GM12878 (cell line): Measurements from ENCODE around the gene CDK16. TPM values are rescaled to one million over a fixed set of nuclear protein-coding genes. Genes with fewer than 3 reads are reported as not detected.

Experiments
- ATAC-seq: fragments of 200-7000 bp; cut with Tn5 transposase; 3 replicates; pipeline ENCODE4 v1.9.1; 2020; ENCODE audit warnings: mild to moderate bottlenecking, moderate library complexity
- BruUV-seq: library from RNA; stranded (reverse); fragments of 400-500 nt; replicated peaks from 2 replicates; lab custom pipeline; 2021; lab: Mats Ljungman, UMichigan
- CTCF ChIA-PET: fragments of 300-600 bp; sonication (Branson Sonifier 250); formaldehyde crosslinking; extraction: SDS; loops from one replicate; lab custom pipeline; 2021; ENCODE audit warnings: inconsistent platforms; lab: Yijun Ruan, JAX
- POLR2A ChIA-PET: fragments of 350-600 bp; formaldehyde crosslinking; extraction: SDS; loops from one replicate; lab custom pipeline; 2021; ENCODE audit warnings: inconsistent platforms; lab: Charles Lee
- RAD21 ChIA-PET: fragments of 300-600 bp; sonication (Branson Sonifier 250); formaldehyde crosslinking; loops from one replicate; lab custom pipeline; 2023; ENCODE audit warnings: antibody characterized with exemption; ENCODE audit not compliant: unreplicated experiment; lab: Charles Lee
- SMC1A ChIA-PET: fragments of 300-600 bp; sonication (Branson Sonifier 250); formaldehyde crosslinking; loops from one replicate; lab custom pipeline; 2023; ENCODE audit not compliant: unreplicated experiment, uncharacterized antibody; lab: Charles Lee
- DNase-seq: peaks from one replicate; pipeline ENCODE4 v3.0.0-alpha.2; 2011; ENCODE audit warnings: low read depth, low spot score
- FAIRE-seq: peaks from 3 replicates; lab custom pipeline; 2011; peaks lifted over from hg19 to GRCh38; lab: Jason Lieb, UNC
- H2AFZ ChIP-seq: 2 replicates; pipeline ENCODE4 v1.6.0; 2011; ENCODE audit warnings: low read depth, low read length, control low read depth; ENCODE audit not compliant: control insufficient read depth
- H3K27ac ChIP-seq: 2 replicates; pipeline ENCODE4 v1.5.1; 2011; ENCODE audit warnings: control low read depth; ENCODE audit not compliant: control insufficient read depth, insufficient read depth
- H3K27me3 ChIP-seq, 2 experiments: replicated peaks in 1 of 2; 2 replicates each; pipeline versions ENCODE4 v1.6.0 to v1.6.1; 2011; ENCODE audit warnings: low read length in 1 of 2; ENCODE audit not compliant: control insufficient read depth in 2 of 2, insufficient read depth in 2 of 2
- H3K36me3 ChIP-seq, 2 experiments: 2 replicates each; pipeline ENCODE4 v1.5.1; 2011; ENCODE audit warnings: low read length in 1 of 2; ENCODE audit not compliant: control insufficient read depth in 2 of 2, insufficient read depth in 2 of 2
- H3K4me1 ChIP-seq: 2 replicates; pipeline ENCODE4 v1.6.1; 2011; ENCODE audit warnings: mild to moderate bottlenecking, low read length, moderate library complexity, mixed read lengths; ENCODE audit not compliant: control insufficient read depth, insufficient read depth
- H3K4me2 ChIP-seq: 2 replicates; pipeline ENCODE4 v1.6.0; 2011; ENCODE audit warnings: control low read depth; ENCODE audit not compliant: control insufficient read depth, insufficient read depth
- H3K4me3 ChIP-seq: fragments of 200-600 bp; sonication (generic); 2 replicates; pipeline ENCODE4 v1.5.1; 2016
- H3K79me2 ChIP-seq: 2 replicates; pipeline ENCODE4 v1.6.0; 2011; ENCODE audit warnings: low read length; ENCODE audit not compliant: control insufficient read depth, insufficient read depth
- H3K9ac ChIP-seq: 2 replicates; pipeline ENCODE4 v1.8.0; 2011; ENCODE audit warnings: low read length, control low read depth, mixed read lengths; ENCODE audit not compliant: control insufficient read depth, insufficient read depth
- H3K9me3 ChIP-seq: replicated peaks from 3 replicates; pipeline ENCODE4 v1.5.1; 2011; ENCODE audit warnings: mild to moderate bottlenecking, low read length; ENCODE audit not compliant: control insufficient read depth, insufficient read depth
- H4K20me1 ChIP-seq: 2 replicates; pipeline ENCODE4 v1.6.0; 2011; ENCODE audit not compliant: control insufficient read depth, insufficient read depth
- CHD2 ChIP-seq: IDR thresholded peaks from 2 replicates; pipeline ENCODE4 v1.6.1; 2011; ENCODE audit warnings: low read depth, low read length, improper control_type of control experiment, borderline replicate concordance
- CREM ChIP-seq: IDR thresholded peaks from 2 replicates; pipeline ENCODE4 v1.6.1; 2014; ENCODE audit warnings: antibody characterized with exemption, low read depth
- IKZF1 ChIP-seq: fragments of 450-650 bp; conservative IDR thresholded peaks from 2 replicates; pipeline ENCODE4 v1.6.1; 2017; ENCODE audit warnings: antibody characterized with exemption, mild to moderate bottlenecking
- MTA2 ChIP-seq: fragments of 450-650 bp; IDR thresholded peaks from 2 replicates; pipeline ENCODE4 v1.6.1; 2016; ENCODE audit warnings: low read depth, mild to moderate bottlenecking, moderate library complexity
- MYC ChIP-seq: IDR thresholded peaks from 2 replicates; pipeline ENCODE4 v1.6.1; 2011; ENCODE audit warnings: mild to moderate bottlenecking, low read length, moderate library complexity, inconsistent platforms; ENCODE audit not compliant: insufficient read depth, insufficient replicate concordance, insufficient read length, severe bottlenecking
- POU2F2 ChIP-seq: IDR thresholded peaks from 3 replicates; pipeline ENCODE4 v1.6.1; 2011; ENCODE audit warnings: low read depth, mild to moderate bottlenecking, low read length, borderline replicate concordance
- RB1 ChIP-seq: fragments of 450-650 bp; formaldehyde crosslinking; IDR thresholded peaks from 2 replicates; pipeline ENCODE4 v1.6.1; 2017; ENCODE audit warnings: mild to moderate bottlenecking, borderline replicate concordance
- SMAD1 ChIP-seq: fragments of 450-650 bp; IDR thresholded peaks from 2 replicates; pipeline ENCODE4 v1.6.1; 2018; ENCODE audit warnings: mild to moderate bottlenecking, low read depth; ENCODE audit not compliant: partially characterized antibody
- SMAD5 ChIP-seq: IDR thresholded peaks from 2 replicates; pipeline ENCODE4 v1.6.1; 2016; ENCODE audit warnings: antibody characterized with exemption, low read depth
- ZNF384 ChIP-seq: IDR thresholded peaks from 2 replicates; pipeline ENCODE4 v1.6.1; 2012; ENCODE audit warnings: low read depth, mild to moderate bottlenecking, low read length, improper control_type of control experiment, borderline replicate concordance
- WGBS: methylation state at CpG from one replicate; pipeline ENCODE4 v1.1.6; 2016; ENCODE audit warnings: low lambda C conversion rate; ENCODE audit not compliant: insufficient replicate concordance, insufficient coverage; ENCODE audit errors: missing lambda C conversion rate; 5-methylcytosine and 5-hydroxymethylcytosine counted together
- in situ Hi-C: fragments of 300-500 bp; cut with MboI; formaldehyde crosslinking; loops from 9 replicates; pipeline ENCODE4 v1.14.3; 2018; ENCODE audit warnings: mixed read lengths
- intact Hi-C: fragments of 100-400 bp; cut with micrococcal nuclease; formaldehyde crosslinking; loops from one replicate; pipeline ENCODE4 v1.14.2; 2022; ENCODE audit not compliant: unreplicated experiment
- polyA plus RNA-seq, 11 experiments: library from polyadenylated mRNA; depleted of rRNA in 4 of 11; unstranded in 6 of 11; stranded (reverse) in 5 of 11; fragments of >200 nt; fragmentation: Nextera tagmentation in 4 of 11; fragmentation: Illumina TruSeq in 1 of 11; extraction: Ambion mirVana in 4 of 11; extraction: Trizol in 1 of 11; gene quantifications; 1 replicate in 1 of 11; 2 replicates in 10 of 11; pipeline versions ENCODE4 v1.2.1 to v1.2.3, GENCODE V29; 2011 to 2016; ENCODE audit warnings: inconsistent platforms in 2 of 11, missing spikeins in 2 of 11, low read depth in 1 of 11
- total RNA-seq, 4 experiments: library from RNA; depleted of rRNA in 3 of 4; stranded (reverse); fragments of >200 nt in 3 of 4; fragmentation: Illumina TruSeq in 1 of 4; extraction: Trizol in 1 of 4; gene quantifications; 2 replicates each; pipeline versions ENCODE4 v1.2.1 to v1.2.3, GENCODE V29; 2013 to 2021
- TF ChIP-seq, protein P1 (sequence below): IDR thresholded peaks from 2 replicates; pipeline ENCODE4 v1.6.1; 2012; ENCODE audit warnings: improper control_type of control experiment, low read depth, low read length; ENCODE audit not compliant: insufficient replicate concordance
- TF ChIP-seq, protein P2 (sequence below): IDR thresholded peaks from 2 replicates; pipeline ENCODE4 v1.6.1; 2011; ENCODE audit warnings: low read depth, mild to moderate bottlenecking, low read length, moderate library complexity, borderline replicate concordance; ENCODE audit errors: extremely low read depth

CDK16 gene
- total and polyA plus RNA-seq, 10 of the 15 experiments (the other 5 are each of a cell fraction or from before 2014, with no cell fraction given) = 2.4 to 75.1 (median 48.2) TPM

- H3K4me2 ChIP-seq = no peak overlapping the region
- peaks cover 29 to 30% of the 10 kb centered on the region in 2 experiments; a peak in 3 of 4 replicates for H3K36me3 ChIP-seq
- ChIA-PET POLR2A (no interaction called here), RAD21 (no interaction called here), SMC1A (no interaction called here), CTCF (no interaction called here)
- H3K9me3 ChIP-seq = no peaks in the 10 kb centered on the region
- BruUV-seq = no TSS peak
- peaks cover under 1% of the 10 kb centered on the region; the same call in 1 of the 2 replicates for H3K79me2 ChIP-seq
- H3K4me3 ChIP-seq = no peak overlapping the region
- in situ Hi-C loops (no loop called here), intact Hi-C loops (no loop called here)
- WGBS = 95% methylated on average over 9 of the region's 9 CpGs
- ATAC-seq = no peak
- H3K9ac ChIP-seq = no peak overlapping the region
- no peak for TF ChIP-seq ZNF384
- TF ChIP-seq, protein P1, sequence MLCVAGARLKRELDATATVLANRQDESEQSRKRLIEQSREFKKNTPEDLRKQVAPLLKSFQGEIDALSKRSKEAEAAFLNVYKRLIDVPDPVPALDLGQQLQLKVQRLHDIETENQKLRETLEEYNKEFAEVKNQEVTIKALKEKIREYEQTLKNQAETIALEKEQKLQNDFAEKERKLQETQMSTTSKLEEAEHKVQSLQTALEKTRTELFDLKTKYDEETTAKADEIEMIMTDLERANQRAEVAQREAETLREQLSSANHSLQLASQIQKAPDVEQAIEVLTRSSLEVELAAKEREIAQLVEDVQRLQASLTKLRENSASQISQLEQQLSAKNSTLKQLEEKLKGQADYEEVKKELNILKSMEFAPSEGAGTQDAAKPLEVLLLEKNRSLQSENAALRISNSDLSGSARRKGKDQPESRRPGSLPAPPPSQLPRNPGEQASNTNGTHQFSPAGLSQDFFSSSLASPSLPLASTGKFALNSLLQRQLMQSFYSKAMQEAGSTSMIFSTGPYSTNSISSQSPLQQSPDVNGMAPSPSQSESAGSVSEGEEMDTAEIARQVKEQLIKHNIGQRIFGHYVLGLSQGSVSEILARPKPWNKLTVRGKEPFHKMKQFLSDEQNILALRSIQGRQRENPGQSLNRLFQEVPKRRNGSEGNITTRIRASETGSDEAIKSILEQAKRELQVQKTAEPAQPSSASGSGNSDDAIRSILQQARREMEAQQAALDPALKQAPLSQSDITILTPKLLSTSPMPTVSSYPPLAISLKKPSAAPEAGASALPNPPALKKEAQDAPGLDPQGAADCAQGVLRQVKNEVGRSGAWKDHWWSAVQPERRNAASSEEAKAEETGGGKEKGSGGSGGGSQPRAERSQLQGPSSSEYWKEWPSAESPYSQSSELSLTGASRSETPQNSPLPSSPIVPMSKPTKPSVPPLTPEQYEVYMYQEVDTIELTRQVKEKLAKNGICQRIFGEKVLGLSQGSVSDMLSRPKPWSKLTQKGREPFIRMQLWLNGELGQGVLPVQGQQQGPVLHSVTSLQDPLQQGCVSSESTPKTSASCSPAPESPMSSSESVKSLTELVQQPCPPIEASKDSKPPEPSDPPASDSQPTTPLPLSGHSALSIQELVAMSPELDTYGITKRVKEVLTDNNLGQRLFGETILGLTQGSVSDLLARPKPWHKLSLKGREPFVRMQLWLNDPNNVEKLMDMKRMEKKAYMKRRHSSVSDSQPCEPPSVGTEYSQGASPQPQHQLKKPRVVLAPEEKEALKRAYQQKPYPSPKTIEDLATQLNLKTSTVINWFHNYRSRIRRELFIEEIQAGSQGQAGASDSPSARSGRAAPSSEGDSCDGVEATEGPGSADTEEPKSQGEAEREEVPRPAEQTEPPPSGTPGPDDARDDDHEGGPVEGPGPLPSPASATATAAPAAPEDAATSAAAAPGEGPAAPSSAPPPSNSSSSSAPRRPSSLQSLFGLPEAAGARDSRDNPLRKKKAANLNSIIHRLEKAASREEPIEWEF = no peak
- no peak for TF ChIP-seq MYC
- no peak for TF ChIP-seq SMAD1
- TF ChIP-seq, protein P2, sequence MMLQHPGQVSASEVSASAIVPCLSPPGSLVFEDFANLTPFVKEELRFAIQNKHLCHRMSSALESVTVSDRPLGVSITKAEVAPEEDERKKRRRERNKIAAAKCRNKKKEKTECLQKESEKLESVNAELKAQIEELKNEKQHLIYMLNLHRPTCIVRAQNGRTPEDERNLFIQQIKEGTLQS = no peak
- no peak for TF ChIP-seq CHD2
- TF ChIP-seq POU2F2 = no peak
- no peak for TF ChIP-seq SMAD5
- no peak for TF ChIP-seq CREM
- TF ChIP-seq RB1 = no peak
- no peak for TF ChIP-seq IKZF1
- TF ChIP-seq MTA2 = no peak
- H2AFZ ChIP-seq = no peak overlapping the region
- FAIRE-seq = no peak
- H4K20me1 ChIP-seq = peaks cover 5% of the 10 kb centered on the region; the same call in 1 of the 2 replicates
- no peak for DNase-seq
- no peaks in the 10 kb centered on the region for H3K27me3 ChIP-seq
- H3K27ac ChIP-seq = no peak overlapping the region
- no peaks in the 10 kb centered on the region for H3K4me1 ChIP-seq
These were observed 8.8 kb downstream of the CDK16 start for GRCh38 chrX:47227334-47227583.
